Measurements from ENCODE around the gene TNIK. TPM values are rescaled to one million over a fixed set of nuclear protein-coding genes. Genes with fewer than 3 reads are reported as not detected.

Gene TNIK
- total RNA-seq, 1 experiment from 2014 or later: 12.4 TPM

GRCh38 chr3:171093462-171093861, 366.7 kb downstream of the TNIK start:
- DNase-seq (ENCODE audit: low spot score): no peak

- no peak for DNase-seq (ENCODE audit: low spot score)
Measured at GRCh38 chr3:171092467-171092911, 367.7 kb downstream of the TNIK start.

GRCh38 chr3:171090321-171090720, 369.9 kb downstream of the TNIK start:
- no peak for DNase-seq (ENCODE audit: low spot score)

GRCh38 chr3:171088964-171089754, 371.0 kb downstream of the TNIK start:
- DNase-seq (ENCODE audit: low spot score): peak; percentile 12

- no peak for DNase-seq (ENCODE audit: low spot score)
Measured at GRCh38 chr3:171088496-171088895, 371.7 kb downstream of the TNIK start.

GRCh38 chr3:171086914-171087313, 373.3 kb downstream of the TNIK start:
- DNase-seq (ENCODE audit: low spot score): no peak

- no peak for DNase-seq (ENCODE audit: low spot score)
Measured at GRCh38 chr3:171077261-171077660, 382.9 kb downstream of the TNIK start.

GRCh38 chr3:171072432-171072831, 387.8 kb downstream of the TNIK start:
- DNase-seq (ENCODE audit: low spot score): no peak

- no peak for DNase-seq (ENCODE audit: low spot score)
Measured at GRCh38 chr3:171068658-171069057, 391.5 kb downstream of the TNIK start.

- no peak for DNase-seq (ENCODE audit: low spot score)
Measured at GRCh38 chr3:171066206-171066605, 394.0 kb downstream of the TNIK start.

GRCh38 chr3:171065732-171066131, 394.5 kb downstream of the TNIK start:
- DNase-seq (ENCODE audit: low spot score): no peak

GRCh38 chr3:171064461-171064860, 395.7 kb downstream of the TNIK start:
- DNase-seq (ENCODE audit: low spot score): no peak

GRCh38 chr3:171061749-171062148, 398.5 kb downstream of the TNIK start:
- no peak for DNase-seq (ENCODE audit: low spot score)

- DNase-seq (ENCODE audit: low spot score): no peak
Measured at GRCh38 chr3:171059978-171060377, 400.2 kb downstream of the TNIK start.

- DNase-seq (ENCODE audit: low spot score): no peak
Measured at GRCh38 chr3:171058873-171059603, 401.2 kb downstream of the TNIK start.

- DNase-seq (ENCODE audit: low spot score): no peak
Measured at GRCh38 chr3:171058058-171058457, 402.1 kb downstream of the TNIK start.

GRCh38 chr3:171057072-171057471, 403.1 kb downstream of the TNIK start:
- DNase-seq (ENCODE audit: low spot score): no peak

GRCh38 chr3:171056528-171056927, 403.7 kb downstream of the TNIK start:
- DNase-seq (ENCODE audit: low spot score): peak; percentile 23

- peak; percentile 51 for DNase-seq (ENCODE audit: low spot score)
Measured at GRCh38 chr3:171055336-171056178, 404.6 kb downstream of the TNIK start.

- DNase-seq (ENCODE audit: low spot score): no peak
Measured at GRCh38 chr3:171054921-171055320, 405.3 kb downstream of the TNIK start.

GRCh38 chr3:171054231-171054630, 406.0 kb downstream of the TNIK start:
- no peak for DNase-seq (ENCODE audit: low spot score)

- peak; percentile 83 for DNase-seq (ENCODE audit: low spot score)
Measured at GRCh38 chr3:171049861-171050444, 410.3 kb downstream of the TNIK start.
